Right lobe of liver (tissue), 6 donors: Measurements from ENCODE around the gene ARHGAP42. TPM values are rescaled to one million over a fixed set of nuclear protein-coding genes. Genes with fewer than 3 reads are reported as not detected.

Source experiments
- ATAC-seq, 4 donors: fragments of 200-7000 bp; cut with Tn5 transposase; one replicate each; pipeline ENCODE4 v1.9.1; 2020; ENCODE audit warnings: mild to moderate bottlenecking in 4 of 4, moderate library complexity in 4 of 4
- DNase-seq, 3 donors: peaks; one replicate each; pipeline ENCODE4 v3.0.0-alpha.2; 2020
- H3K27ac ChIP-seq, 3 donors: fragments of 200-600 bp; one replicate each; pipeline ENCODE4 v1.8.0; 2022
- H3K27me3 ChIP-seq, 2 donors: fragments of 200-600 bp; one replicate each; pipeline ENCODE4 v1.8.0; 2022
- H3K36me3 ChIP-seq, 4 donors: fragments of 200-600 bp; sonication (generic) in 1 of 4; one replicate each; pipeline versions ENCODE4 v1.5.1 to v1.8.0; 2017 to 2022; ENCODE audit warnings: control low read depth in 1 of 4
- H3K4me1 ChIP-seq, 4 donors: fragments of 200-600 bp; sonication (generic) in 1 of 4; one replicate each; pipeline versions ENCODE4 v1.5.1 to v1.8.0; 2017 to 2022; ENCODE audit warnings: control low read depth in 1 of 4
- H3K4me3 ChIP-seq, 3 donors: fragments of 200-600 bp; one replicate each; pipeline ENCODE4 v1.8.0; 2022
- H3K9me3 ChIP-seq, 4 donors: fragments of 200-600 bp; sonication (generic) in 1 of 4; one replicate each; pipeline versions ENCODE4 v1.5.1 to v1.8.0; 2017 to 2022; ENCODE audit warnings: control low read depth in 1 of 4
- CTCF ChIP-seq, 4 donors: fragments of 200-600 bp in 3 of 4; fragments of 450-650 bp in 1 of 4; IDR thresholded peaks; one replicate each; pipeline versions ENCODE4 v1.5.1 to v1.8.0; 2016 to 2022; ENCODE audit warnings: antibody characterized with exemption in 4 of 4, mild to moderate bottlenecking in 2 of 4
- POLR2A ChIP-seq: fragments of 450-650 bp; IDR thresholded peaks from one replicate; pipeline ENCODE4 v1.6.1; 2017; ENCODE audit warnings: antibody characterized with exemption, mild to moderate bottlenecking
- WGBS: methylation state at CpG from one replicate; pipeline ENCODE4 v1.1.6; 2018; ENCODE audit warnings: low coverage, low lambda C conversion rate; ENCODE audit not compliant: insufficient coverage; ENCODE audit errors: missing lambda C conversion rate; 5-methylcytosine and 5-hydroxymethylcytosine counted together
- intact Hi-C, 2 donors: fragments of 100-400 bp; cut with DNase I; formaldehyde crosslinking; loops; one replicate each; pipeline versions ENCODE4 v1.11.2 to v1.14.1; 2022
- total RNA-seq, 6 experiments: library from RNA; depleted of rRNA in 2 of 6; stranded (reverse); fragments of >200 nt in 2 of 6; fragmentation: NEBNext Ultra II Directional in 3 of 6; extraction: Animal tissue kit (Norgen Biotek cat#: 25700) in 3 of 6; gene quantifications; one replicate each; pipeline versions ENCODE4 v1.1.0 to v1.2.4, GENCODE V29; 2016 to 2023
- donor health status: DM: no; HTN: yes; CAD: no.
- donor health status: DM: no; HTN: no; CAD: no.
- donor health status: DM: no; HTN: no; CAD: no.
- donor health status: DM: no; HTN: yes; CAD: no.
- donor health status: DM: no; HTN: yes; CAD: no.

ARHGAP42 gene
- total RNA-seq, 6 experiments from 2014 or later, result 8.7 to 15.8 (median 13.1) TPM

- intact Hi-C loops, result no loop called here
- H3K4me3 ChIP-seq, result no peak overlapping the region
- no peak overlapping the region for H3K27ac ChIP-seq
- whole genome bisulfite sequencing, result 89% methylated on average over 6 of the region's 6 CpGs
- DNase-seq (no peak), ATAC-seq (no peak)
- H3K9me3 ChIP-seq, result no peaks in the 10 kb centered on the region
- TF ChIP-seq CTCF (IDR thresholded peaks at IDR 0.05) (no peak), POLR2A (no peak)
- H3K27me3 ChIP-seq, result no peaks in the 10 kb centered on the region
- H3K4me1 ChIP-seq, result peaks cover 0 to 28% (median 9%) of the 10 kb centered on the region in 4 donors
- H3K36me3 ChIP-seq, result no peaks in the 10 kb centered on the region
Measured at GRCh38 chr11:100671471-100671870, 15.6 kb upstream of the ARHGAP42 start.

GRCh38 chr11:100672498-100673033 lies 14.5 kb upstream of the ARHGAP42 start:
- Histone ChIP-seq H3K36me3 (no peaks in the 10 kb centered on the region), H3K27me3 (no peaks in the 10 kb centered on the region), H3K9me3 (no peaks in the 10 kb centered on the region), H3K4me1 (peaks cover 0 to 28% (median 6%) of the 10 kb centered on the region in 4 donors), H3K4me3 (no peak overlapping the region), H3K27ac (no peak overlapping the region)
- WGBS, result 25% methylated on average over 3 of the region's 3 CpGs
- TF ChIP-seq POLR2A (no peak), CTCF (IDR thresholded peaks at IDR 0.05) (no peak)
- DNase-seq (no peak), ATAC-seq (peak; percentile 29 to 79 (median 51))
- intact Hi-C loops, result no loop called here

- ATAC-seq (no peak), DNase-seq (no peak)
- intact Hi-C loops, result no loop called here
- Histone ChIP-seq H3K27ac (no peak overlapping the region), H3K9me3 (no peaks in the 10 kb centered on the region), H3K4me3 (no peak overlapping the region), H3K36me3 (no peaks in the 10 kb centered on the region), H3K4me1 (peaks cover 0 to 23% (median 4%) of the 10 kb centered on the region in 4 donors), H3K27me3 (no peaks in the 10 kb centered on the region)
- WGBS, result 30% methylated on average over 1 of the region's 1 CpG
- no peak for TF ChIP-seq CTCF (IDR thresholded peaks at IDR 0.05)
- no peak for TF ChIP-seq POLR2A
Measured at GRCh38 chr11:100673063-100673462, 14.0 kb upstream of the ARHGAP42 start.

GRCh38 chr11:100674212-100674611 lies 12.9 kb upstream of the ARHGAP42 start:
- Histone ChIP-seq H3K4me1 (peaks cover 0 to 21% (median 2%) of the 10 kb centered on the region in 4 donors), H3K27me3 (no peaks in the 10 kb centered on the region), H3K36me3 (no peaks in the 10 kb centered on the region), H3K4me3 (no peak overlapping the region), H3K9me3 (no peaks in the 10 kb centered on the region), H3K27ac (no peak overlapping the region)
- intact Hi-C loops, result no loop called here
- DNase-seq (no peak), ATAC-seq (no peak)
- 84% methylated on average over 4 of the region's 7 CpGs for WGBS
- TF ChIP-seq POLR2A (no peak), CTCF (IDR thresholded peaks at IDR 0.05) (no peak)
